GM23248 (cell line): Measurements from ENCODE around the gene MAN1A1.

Source experiments
- EZH2 ChIP-seq: fragments of 200-600 bp; sonication (generic); IDR thresholded peaks from 2 replicates; pipeline ENCODE4 v1.6.1; 2018; ENCODE audit warnings: antibody characterized with exemption, mild to moderate bottlenecking; ENCODE audit not compliant: insufficient read depth, poor library complexity, severe bottlenecking
- EZH2phosphoT487 ChIP-seq: fragments of 200-600 bp; sonication (generic); IDR thresholded peaks from 2 replicates; pipeline ENCODE4 v1.6.1; 2018; ENCODE audit warnings: antibody characterized with exemption, moderate library complexity, mild to moderate bottlenecking, low read depth; ENCODE audit not compliant: insufficient read depth

DNA sequence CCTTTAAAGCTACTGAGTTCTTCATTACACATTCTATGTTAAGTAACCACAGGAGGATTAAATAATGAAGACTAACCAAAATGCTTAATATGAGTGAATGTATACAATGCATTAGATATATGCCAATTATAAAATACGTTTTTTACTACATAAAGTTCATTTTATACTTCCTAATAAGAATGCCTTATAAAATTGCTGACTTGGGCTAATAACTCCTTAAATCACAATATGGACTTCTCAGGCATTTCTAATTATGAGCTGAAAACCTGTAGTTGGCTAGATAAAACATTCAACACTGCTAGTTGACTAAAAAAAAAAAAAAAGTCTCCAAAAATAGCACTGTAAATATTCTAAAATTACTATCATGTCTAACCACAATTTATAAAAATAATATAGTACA is 11.8 kb downstream of the MAN1A1 start:
- no peak for TF ChIP-seq EZH2phosphoT487
- TF ChIP-seq EZH2 = no peak
